GM21447 (cell line): ENCODE results near the gene NDUFC2.
"Not testable (repeated sequence)": the region's sequence is repeated elsewhere in the genome, so short reads cannot be mapped to it uniquely, and the experiment has no call there.

Experiments
- ATAC-seq: cut with Tn5 transposase; IDR thresholded peaks from one replicate; pipeline ENCODE4 v1.9.1; 2021; ENCODE audit not compliant: unreplicated experiment

Gene NDUFC2

GRCh38 chr11:78056093-78056492 lies 23.6 kb downstream of the NDUFC2 start:
- no peak for ATAC-seq

- no peak for ATAC-seq
Observed at GRCh38 chr11:78054971-78055370, 24.7 kb downstream of the NDUFC2 start.

- ATAC-seq = no peak
Observed at GRCh38 chr11:78050964-78051831, 28.5 kb downstream of the NDUFC2 start.

GRCh38 chr11:78049348-78049747 lies 30.3 kb downstream of the NDUFC2 start:
- ATAC-seq = no peak

GRCh38 chr11:78048561-78048960 lies 31.1 kb downstream of the NDUFC2 start:
- no peak for ATAC-seq

- no peak for ATAC-seq
Observed at GRCh38 chr11:78046486-78046854, 33.2 kb downstream of the NDUFC2 start.

- peak; percentile 67 for ATAC-seq
Observed at GRCh38 chr11:78045851-78046485, 33.7 kb downstream of the NDUFC2 start.

GRCh38 chr11:78044706-78045105 lies 35.0 kb downstream of the NDUFC2 start:
- ATAC-seq = no peak

GRCh38 chr11:78041843-78042440 lies 37.7 kb downstream of the NDUFC2 start:
- ATAC-seq = no peak

GRCh38 chr11:78041380-78041719 lies 38.3 kb downstream of the NDUFC2 start:
- not testable (repeated sequence) for ATAC-seq

GRCh38 chr11:78040691-78041379 lies 38.8 kb downstream of the NDUFC2 start:
- no peak for ATAC-seq

GRCh38 chr11:78039919-78040671 lies 39.6 kb downstream of the NDUFC2 start:
- ATAC-seq = peak; percentile 80

GRCh38 chr11:78039391-78039918 lies 40.2 kb downstream of the NDUFC2 start:
- ATAC-seq = no peak

GRCh38 chr11:78038697-78039313 lies 40.9 kb downstream of the NDUFC2 start:
- no peak for ATAC-seq

- no peak for ATAC-seq
Observed at GRCh38 chr11:78037825-78038620, 41.6 kb downstream of the NDUFC2 start.

- ATAC-seq = no peak
Observed at GRCh38 chr11:78037056-78037455, 42.6 kb downstream of the NDUFC2 start.

- ATAC-seq = no peak
Observed at GRCh38 chr11:78036313-78036712, 43.3 kb downstream of the NDUFC2 start.

GRCh38 chr11:78034623-78035022 lies 45.0 kb downstream of the NDUFC2 start:
- ATAC-seq = no peak

- ATAC-seq = no peak
Observed at GRCh38 chr11:78033040-78033439, 46.6 kb downstream of the NDUFC2 start.
